Peyer's patch (tissue), 4 donors: Measurements from ENCODE around the gene THSD1. TPM values are rescaled to one million over a fixed set of nuclear protein-coding genes. Genes with fewer than 3 reads are reported as not detected.

ENCODE experiments used
- DNase-seq, 3 donors: peaks; one replicate each; pipeline ENCODE4 v3.0.0-alpha.2; 2017 to 2019
- H3K27ac ChIP-seq, 4 donors: fragments of 200-600 bp; sonication (generic); one replicate each; pipeline ENCODE4 v1.5.1; 2016 to 2019
- H3K27me3 ChIP-seq, 2 donors: fragments of 200-600 bp; sonication (generic); one replicate each; pipeline ENCODE4 v1.5.1; 2019
- H3K36me3 ChIP-seq, 3 donors: fragments of 200-600 bp; sonication (generic); one replicate each; pipeline ENCODE4 v1.5.1; 2016 to 2019
- H3K4me1 ChIP-seq, 4 donors: fragments of 200-600 bp; sonication (generic); one replicate each; pipeline ENCODE4 v1.5.1; 2016 to 2019
- H3K4me3 ChIP-seq, 4 donors: fragments of 200-600 bp; sonication (generic); 1 replicate in 3 of 4; 2 replicates in 1 of 4; pipeline ENCODE4 v1.5.1; 2016 to 2019; ENCODE audit warnings: mild to moderate bottlenecking in 1 of 4
- H3K9me3 ChIP-seq, 4 donors: fragments of 200-600 bp; sonication (generic); one replicate each; pipeline ENCODE4 v1.5.1; 2016 to 2019; ENCODE audit warnings: mild to moderate bottlenecking in 1 of 4
- POLR2A ChIP-seq, 2 donors: fragments of 450-650 bp; IDR thresholded peaks; one replicate each; pipeline ENCODE4 v1.5.1; 2017; ENCODE audit warnings: antibody characterized with exemption in 2 of 2, mild to moderate bottlenecking in 2 of 2, moderate library complexity in 2 of 2
- total RNA-seq, 4 donors: library from RNA; depleted of rRNA; stranded (reverse); fragments of >200 nt; gene quantifications; one replicate each; pipeline ENCODE4 v1.1.0, GENCODE V29; 2016
- TF ChIP-seq, protein P1 (sequence below), 6 experiments: fragments of 450-650 bp in 4 of 6; fragments of 200-600 bp in 2 of 6; sonication (generic) in 1 of 6; IDR thresholded peaks; one replicate each; pipeline ENCODE4 v1.5.1; 2017 to 2019; ENCODE audit warnings: antibody characterized with exemption in 6 of 6, mild to moderate bottlenecking in 3 of 6, moderate library complexity in 1 of 6

The THSD1 gene, protein sequence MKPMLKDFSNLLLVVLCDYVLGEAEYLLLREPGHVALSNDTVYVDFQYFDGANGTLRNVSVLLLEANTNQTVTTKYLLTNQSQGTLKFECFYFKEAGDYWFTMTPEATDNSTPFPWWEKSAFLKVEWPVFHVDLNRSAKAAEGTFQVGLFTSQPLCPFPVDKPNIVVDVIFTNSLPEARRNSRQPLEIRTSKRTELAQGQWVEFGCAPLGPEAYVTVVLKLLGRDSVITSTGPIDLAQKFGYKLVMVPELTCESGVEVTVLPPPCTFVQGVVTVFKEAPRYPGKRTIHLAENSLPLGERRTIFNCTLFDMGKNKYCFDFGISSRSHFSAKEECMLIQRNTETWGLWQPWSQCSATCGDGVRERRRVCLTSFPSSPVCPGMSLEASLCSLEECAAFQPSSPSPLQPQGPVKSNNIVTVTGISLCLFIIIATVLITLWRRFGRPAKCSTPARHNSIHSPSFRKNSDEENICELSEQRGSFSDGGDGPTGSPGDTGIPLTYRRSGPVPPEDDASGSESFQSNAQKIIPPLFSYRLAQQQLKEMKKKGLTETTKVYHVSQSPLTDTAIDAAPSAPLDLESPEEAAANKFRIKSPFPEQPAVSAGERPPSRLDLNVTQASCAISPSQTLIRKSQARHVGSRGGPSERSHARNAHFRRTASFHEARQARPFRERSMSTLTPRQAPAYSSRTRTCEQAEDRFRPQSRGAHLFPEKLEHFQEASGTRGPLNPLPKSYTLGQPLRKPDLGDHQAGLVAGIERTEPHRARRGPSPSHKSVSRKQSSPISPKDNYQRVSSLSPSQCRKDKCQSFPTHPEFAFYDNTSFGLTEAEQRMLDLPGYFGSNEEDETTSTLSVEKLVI
- 1 to 10 TPM; 2.1 to 5.0 (median 2.5) TPM for total RNA-seq

DNA sequence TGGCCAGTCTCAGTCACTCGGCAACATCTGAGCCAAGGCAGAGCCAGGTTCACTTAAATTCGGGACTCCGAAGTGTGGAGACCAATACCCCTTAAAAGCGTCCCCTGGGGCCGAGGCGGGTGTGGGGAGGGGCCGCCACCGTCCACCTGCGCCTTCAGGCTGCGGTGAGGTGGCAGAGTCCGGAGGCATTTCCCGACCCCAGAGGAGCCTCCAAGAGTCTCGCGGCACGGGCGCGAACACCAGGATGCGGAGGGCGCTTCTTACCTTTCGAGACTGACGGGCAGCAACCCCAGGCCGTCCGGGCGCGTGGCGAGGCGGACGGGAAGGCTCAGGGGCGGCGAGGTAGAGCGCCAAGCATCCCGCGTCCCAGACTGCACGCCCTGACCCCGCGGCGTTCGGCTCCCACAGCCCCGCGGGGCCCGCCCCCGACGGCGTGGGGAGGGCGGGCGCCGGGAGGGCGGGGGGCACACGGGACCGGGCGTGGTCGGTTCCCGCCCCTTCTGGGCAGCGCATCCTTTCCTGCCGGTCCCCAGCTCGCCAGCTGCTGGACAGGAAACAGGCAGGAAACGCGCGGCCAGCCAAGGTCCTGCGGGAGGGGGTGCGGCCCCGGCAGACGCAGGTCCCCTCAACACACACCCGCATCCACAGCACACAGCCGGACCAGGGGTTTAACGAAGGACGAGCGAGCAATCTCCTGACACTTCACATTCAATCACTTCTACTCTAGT, at the start of gene THSD1:
TSS of gene THSD1 (minus strand) at position 406 of the 728 bp plus-strand sequence. CDS start 3,572 bp downstream, outside the sequence.
- peak in 2 of 3 donors; percentile 50 to 61 for DNase-seq
- Histone ChIP-seq H3K4me3 (peak within 1 kb of the TSS; percentile 22 to 46 (median 42)), H3K27me3 (peaks cover 0 to 8% of the 10 kb centered on the region in 2 donors), H3K27ac (no peak within 1 kb of the TSS), H3K9me3 (no peaks in the 10 kb centered on the region), H3K36me3 (no peaks in the 10 kb centered on the region), H3K4me1 (peaks cover 0 to 9% (median 5%) of the 10 kb centered on the region in 4 donors)
- TF ChIP-seq, protein P1, sequence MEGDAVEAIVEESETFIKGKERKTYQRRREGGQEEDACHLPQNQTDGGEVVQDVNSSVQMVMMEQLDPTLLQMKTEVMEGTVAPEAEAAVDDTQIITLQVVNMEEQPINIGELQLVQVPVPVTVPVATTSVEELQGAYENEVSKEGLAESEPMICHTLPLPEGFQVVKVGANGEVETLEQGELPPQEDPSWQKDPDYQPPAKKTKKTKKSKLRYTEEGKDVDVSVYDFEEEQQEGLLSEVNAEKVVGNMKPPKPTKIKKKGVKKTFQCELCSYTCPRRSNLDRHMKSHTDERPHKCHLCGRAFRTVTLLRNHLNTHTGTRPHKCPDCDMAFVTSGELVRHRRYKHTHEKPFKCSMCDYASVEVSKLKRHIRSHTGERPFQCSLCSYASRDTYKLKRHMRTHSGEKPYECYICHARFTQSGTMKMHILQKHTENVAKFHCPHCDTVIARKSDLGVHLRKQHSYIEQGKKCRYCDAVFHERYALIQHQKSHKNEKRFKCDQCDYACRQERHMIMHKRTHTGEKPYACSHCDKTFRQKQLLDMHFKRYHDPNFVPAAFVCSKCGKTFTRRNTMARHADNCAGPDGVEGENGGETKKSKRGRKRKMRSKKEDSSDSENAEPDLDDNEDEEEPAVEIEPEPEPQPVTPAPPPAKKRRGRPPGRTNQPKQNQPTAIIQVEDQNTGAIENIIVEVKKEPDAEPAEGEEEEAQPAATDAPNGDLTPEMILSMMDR (IDR thresholded peaks at IDR 0.05) = no peak
- TF ChIP-seq POLR2A (IDR thresholded peaks at IDR 0.05) = no peak

DNA sequence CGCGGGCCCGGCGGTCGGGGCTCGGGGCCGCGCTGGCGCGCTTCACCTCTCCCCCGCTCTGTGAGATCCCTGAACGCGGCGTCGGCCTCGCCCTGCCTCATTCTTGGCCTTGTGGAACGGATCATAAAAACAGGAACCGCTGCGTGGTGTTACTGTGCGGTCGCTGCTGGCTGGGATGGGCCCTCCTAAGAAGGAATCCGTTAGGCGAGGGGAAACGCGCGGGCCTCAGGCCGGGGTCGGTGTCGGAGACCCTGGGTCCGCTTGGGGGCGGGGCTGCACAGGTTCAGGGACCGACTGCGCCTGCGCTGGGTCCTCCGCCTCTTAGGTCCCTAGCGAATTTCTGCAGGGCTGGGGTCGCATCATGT, 49.7 kb upstream of the THSD1 start:
- TF ChIP-seq, protein P1 (IDR thresholded peaks at IDR 0.05) = no peak
- no peak for TF ChIP-seq POLR2A (IDR thresholded peaks at IDR 0.05)
- Histone ChIP-seq H3K9me3 (no peaks in the 10 kb centered on the region), H3K4me1 (peaks cover 0 to 23% (median 3%) of the 10 kb centered on the region in 4 donors), H3K4me3 (peak overlapping the region; percentile 62 to 96 (median 73)), H3K36me3 (no peaks in the 10 kb centered on the region), H3K27me3 (no peaks in the 10 kb centered on the region), H3K27ac (peak overlapping the region; percentile 91 to 98 (median 94))
- peak; percentile 84 to 87 (median 85) for DNase-seq

DNA sequence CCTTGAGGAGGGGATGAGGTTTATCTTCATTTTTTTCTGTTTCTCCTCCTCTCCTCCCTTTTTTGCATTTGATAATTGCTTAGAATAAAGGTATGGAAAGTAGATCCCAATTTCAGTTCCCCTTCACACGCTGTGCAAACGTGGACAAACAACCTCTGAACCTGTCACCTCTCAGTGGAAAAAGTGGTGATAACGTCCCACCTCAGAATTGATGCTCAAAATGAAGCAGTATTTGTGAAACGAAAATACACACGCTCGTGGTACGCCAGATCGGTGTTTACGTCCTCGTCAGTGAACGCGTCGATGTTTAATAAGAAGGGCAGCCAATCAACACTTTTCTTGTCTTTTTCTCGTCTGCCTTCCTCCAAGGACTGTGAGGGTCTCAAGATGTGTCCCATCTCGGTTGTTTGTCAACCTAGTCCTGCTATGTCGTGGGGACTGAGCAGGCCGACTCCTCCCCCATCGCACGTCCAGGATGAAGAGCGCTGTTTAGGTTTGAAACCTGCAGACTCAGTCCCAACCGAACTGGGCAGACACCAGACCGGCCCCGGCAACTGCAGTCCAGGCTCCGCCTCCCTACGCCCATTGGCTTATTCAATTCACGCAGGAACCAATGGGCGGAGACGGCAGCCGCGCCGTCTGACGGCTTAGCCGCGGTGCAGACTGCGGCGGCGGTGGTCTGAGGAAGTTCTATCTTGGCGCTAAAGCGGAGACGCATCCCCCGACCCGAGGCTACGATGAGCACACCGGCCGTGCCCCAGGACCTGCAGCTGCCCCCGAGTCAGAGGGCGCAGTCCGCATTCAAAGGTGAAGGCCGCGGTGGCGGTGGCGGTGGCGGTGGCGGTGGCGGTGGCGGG, 49.1 kb upstream of the THSD1 start, which contains the start of gene CKAP2:
TSS of gene CKAP2 (plus strand) at position 659 of the 857 bp plus-strand sequence. CDS start at position 738, 79 bp downstream.
- H3K36me3 ChIP-seq = no peaks in the 10 kb centered on the region
- H3K27me3 ChIP-seq = no peaks in the 10 kb centered on the region
- DNase-seq = peak; percentile 96 to 98 (median 97)
- TF ChIP-seq, protein P1 (IDR thresholded peaks at IDR 0.05) = peak in 1 of 6 experiments; percentile 12
- TF ChIP-seq POLR2A (IDR thresholded peaks at IDR 0.05) = peak; percentile 75 to 89
- peaks cover 0 to 23% (median 3%) of the 10 kb centered on the region in 4 donors for H3K4me1 ChIP-seq
- no peaks in the 10 kb centered on the region for H3K9me3 ChIP-seq
- H3K4me3 ChIP-seq = peak within 1 kb of the TSS; percentile 62 to 96 (median 73)
- H3K27ac ChIP-seq = peak within 1 kb of the TSS; percentile 91 to 98 (median 94)

DNA sequence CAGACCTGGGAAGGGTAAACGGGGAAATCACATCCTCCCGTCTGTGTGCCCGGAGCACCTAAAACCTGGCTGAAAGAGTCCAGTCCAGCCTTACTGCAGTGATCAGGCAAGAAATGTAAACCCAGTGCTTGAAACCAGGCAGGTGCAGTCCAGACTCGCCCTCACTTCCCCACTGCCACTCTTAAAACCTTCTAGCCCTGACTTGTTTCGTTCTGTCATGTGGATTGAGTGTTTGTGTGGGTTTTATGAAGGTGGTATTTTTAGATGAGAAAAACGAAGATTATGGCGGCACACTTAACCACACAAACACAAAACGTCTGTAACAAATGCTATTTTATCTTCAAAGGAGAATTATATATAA, 48.5 kb upstream of the THSD1 start:
- TF ChIP-seq POLR2A (IDR thresholded peaks at IDR 0.05) = no peak
- H3K4me1 ChIP-seq = peaks cover 0 to 23% (median 3%) of the 10 kb centered on the region in 4 donors
- peak in 2 of 3 donors; percentile 56 to 69 for DNase-seq

DNA sequence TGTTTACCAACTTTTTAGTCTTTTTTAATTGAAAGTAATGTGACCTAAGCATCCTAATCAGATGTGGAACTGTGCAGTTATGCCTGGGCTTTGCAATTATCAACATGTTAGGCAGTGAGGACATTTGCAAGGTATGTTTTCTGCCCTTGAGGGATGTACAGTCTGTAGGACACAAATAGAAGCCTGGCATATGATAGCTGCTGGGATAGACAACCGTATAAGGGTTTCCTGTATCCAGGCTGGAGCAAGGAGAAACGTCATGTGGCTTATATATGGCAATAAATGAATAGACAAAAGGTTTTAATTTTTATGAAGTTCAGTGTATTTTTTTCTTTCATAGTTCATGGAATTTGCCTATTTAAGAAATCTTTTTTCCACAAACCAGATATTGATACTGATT, 46.5 kb upstream of the THSD1 start:
- TF ChIP-seq, protein P1 (IDR thresholded peaks at IDR 0.05) = no peak
- no peak for TF ChIP-seq POLR2A (IDR thresholded peaks at IDR 0.05)
- Histone ChIP-seq H3K9me3 (no peaks in the 10 kb centered on the region), H3K4me1 (peaks cover 0 to 35% (median 7%) of the 10 kb centered on the region in 4 donors), H3K27me3 (no peaks in the 10 kb centered on the region), H3K27ac (no peak overlapping the region), H3K36me3 (no peaks in the 10 kb centered on the region), H3K4me3 (no peak overlapping the region)
- no peak for DNase-seq

More for the DNA sequence above, 48.5 kb upstream of the THSD1 start:
- peak overlapping the region; percentile 91 to 98 (median 94) for H3K27ac ChIP-seq
- no peaks in the 10 kb centered on the region for H3K36me3 ChIP-seq
- no peaks in the 10 kb centered on the region for H3K27me3 ChIP-seq
- H3K4me3 ChIP-seq = peak overlapping the region; percentile 62 to 96 (median 73)
- H3K9me3 ChIP-seq = no peaks in the 10 kb centered on the region
